A549 (cell line): Measurements from ENCODE around the gene MMP24. TPM values are rescaled to one million over a fixed set of nuclear protein-coding genes. Genes with fewer than 3 reads are reported as not detected.

Source experiments
- ATAC-seq, 2 experiments: fragments of 200-7000 bp in 1 of 2; fragments of >200 bp in 1 of 2; cut with Nextera tagmentation in 1 of 2; cut with Tn5 transposase in 1 of 2; 3 replicates each; pipeline versions ENCODE4 v1.8.0 to v1.9.1; 2018 to 2020; ENCODE audit warnings: mild to moderate bottlenecking in 1 of 2, moderate library complexity in 1 of 2
- CTCF ChIA-PET: fragments of 300-600 bp; sonication (Branson Sonifier 250); formaldehyde crosslinking; extraction: SDS; loops from one replicate; lab custom pipeline; 2021; ENCODE audit warnings: antibody characterized with exemption, inconsistent platforms; lab: Yijun Ruan, JAX
- POLR2A ChIA-PET: fragments of 350-600 bp; formaldehyde crosslinking; extraction: SDS; loops from one replicate; lab custom pipeline; 2021; ENCODE audit warnings: antibody characterized with exemption, inconsistent platforms; lab: Yijun Ruan, JAX
- DNase-seq, 2 experiments: peaks; one replicate each; pipeline versions ENCODE4 v3.0.0 to v3.0.0-alpha.2; 2011 to 2016; ENCODE audit warnings: low read depth in 1 of 2, low spot score in 1 of 2
- FAIRE-seq: peaks from 2 replicates; lab custom pipeline; 2011; peaks lifted over from hg19 to GRCh38; lab: Jason Lieb, UNC
- H3K27ac ChIP-seq, 2 experiments: fragments of >200 bp; sonication (Bioruptor Twin); formaldehyde crosslinking; 3 replicates each; pipeline ENCODE4 v1.5.1; 2016 to 2017
- H3K4me1 ChIP-seq: fragments of >200 bp; sonication (Bioruptor Twin); formaldehyde crosslinking; 3 replicates; pipeline ENCODE4 v1.6.1; 2016
- H3K4me2 ChIP-seq: fragments of >200 bp; sonication (Bioruptor Twin); formaldehyde crosslinking; 3 replicates; pipeline ENCODE4 v1.6.1; 2016
- H3K4me3 ChIP-seq: fragments of >200 bp; sonication (Bioruptor Twin); formaldehyde crosslinking; 3 replicates; pipeline ENCODE4 v1.5.1; 2016
- H3K9me3 ChIP-seq: fragments of >200 bp; sonication (Bioruptor Twin); formaldehyde crosslinking; 3 replicates; pipeline ENCODE4 v1.6.1; 2016
- BHLHE40 ChIP-seq: IDR thresholded peaks from 2 replicates; pipeline ENCODE4 v1.6.1; 2012; ENCODE audit warnings: low read depth, low read length, inconsistent platforms
- CEBPB ChIP-seq, 2 experiments: fragments of >200 bp in 1 of 2; sonication (Bioruptor Twin) in 1 of 2; formaldehyde crosslinking in 1 of 2; IDR thresholded peaks; 2 replicates each; pipeline ENCODE4 v1.6.1; 2012 to 2016
- CHD2 ChIP-seq: fragments of 150-350 bp; IDR thresholded peaks from 2 replicates; pipeline ENCODE4 v1.6.1; 2014; ENCODE audit warnings: low read length; ENCODE audit not compliant: partially characterized antibody
- EHF ChIP-seq: fragments of 250-450 bp; sonication (Bioruptor Pico); IDR thresholded peaks from 2 replicates; pipeline ENCODE4 v1.5.0; 2020; ENCODE audit warnings: mild to moderate bottlenecking
- EHMT2 ChIP-seq: fragments of 200-600 bp; sonication (generic); IDR thresholded peaks from 2 replicates; pipeline ENCODE4 v1.6.1; 2016; ENCODE audit warnings: antibody characterized with exemption, low read depth, mild to moderate bottlenecking, moderate library complexity
- HOXB13 ChIP-seq: fragments of 250-450 bp; sonication (Bioruptor Pico); IDR thresholded peaks from 2 replicates; pipeline ENCODE4 v1.5.0; 2020; ENCODE audit warnings: low read depth, mild to moderate bottlenecking, moderate library complexity
- JUN ChIP-seq, 2 experiments: fragments of >200 bp; sonication (Bioruptor Twin); formaldehyde crosslinking; IDR thresholded peaks; 2 replicates in 1 of 2; 3 replicates in 1 of 2; pipeline ENCODE4 v1.6.1; 2016 to 2017
- KDM5A ChIP-seq: fragments of 200-600 bp; sonication (generic); IDR thresholded peaks from 2 replicates; pipeline ENCODE4 v1.6.1; 2016; ENCODE audit warnings: antibody characterized with exemption, mild to moderate bottlenecking
- MYC ChIP-seq: IDR thresholded peaks from 2 replicates; pipeline ENCODE4 v1.6.1; 2012; ENCODE audit warnings: mild to moderate bottlenecking, inconsistent platforms, low read length, improper control_type of control experiment, borderline replicate concordance
- NFE2L2 ChIP-seq: fragments of 150-350 bp; conservative IDR thresholded peaks from 2 replicates; pipeline ENCODE4 v1.6.1; 2014; ENCODE audit warnings: low read length
- RARB ChIP-seq: fragments of 250-450 bp; sonication (Bioruptor Pico); IDR thresholded peaks from 2 replicates; pipeline ENCODE4 v1.8.0; 2021; ENCODE audit warnings: mild to moderate bottlenecking, moderate library complexity
- RFX5 ChIP-seq: fragments of 450-650 bp; IDR thresholded peaks from 2 replicates; pipeline ENCODE4 v1.7.1; 2014; ENCODE audit warnings: antibody characterized with exemption, mild to moderate bottlenecking, moderate library complexity
- RNF2 ChIP-seq: fragments of 200-600 bp; sonication (generic); IDR thresholded peaks from 2 replicates; pipeline ENCODE4 v1.6.1; 2016; ENCODE audit warnings: low read depth, mild to moderate bottlenecking, antibody characterized with exemption, moderate library complexity, borderline replicate concordance
- SMC3 ChIP-seq: fragments of >200 bp; sonication (Bioruptor Twin); formaldehyde crosslinking; IDR thresholded peaks from 3 replicates; pipeline ENCODE4 v1.6.1; 2018; ENCODE audit warnings: inconsistent platforms
- SREBF2 ChIP-seq: fragments of 450-650 bp; IDR thresholded peaks from 2 replicates; pipeline ENCODE4 v1.6.1; 2014; ENCODE audit warnings: mild to moderate bottlenecking, moderate library complexity
- TFCP2L1 ChIP-seq: fragments of 250-450 bp; sonication (Bioruptor Pico); IDR thresholded peaks from 2 replicates; pipeline ENCODE4 v1.5.0; 2021; ENCODE audit warnings: mild to moderate bottlenecking
- TP53 ChIP-seq: fragments of 250-450 bp; sonication (Bioruptor Pico); IDR thresholded peaks from 2 replicates; pipeline ENCODE4 v1.5.0; 2021; ENCODE audit warnings: mild to moderate bottlenecking, moderate library complexity
- ZC3H11A ChIP-seq: fragments of 450-650 bp; IDR thresholded peaks from 2 replicates; pipeline ENCODE4 v1.6.1; 2014; ENCODE audit warnings: antibody characterized with exemption, mild to moderate bottlenecking
- WGBS: methylation state at CpG from one replicate; pipeline ENCODE4 v1.1.6; 2017; ENCODE audit errors: missing lambda C conversion rate; 5-methylcytosine and 5-hydroxymethylcytosine counted together
- polyA plus RNA-seq, 4 experiments: library from polyadenylated mRNA; depleted of rRNA in 3 of 4; stranded (reverse); fragments of >200 nt; fragmentation: RNase III in 1 of 4; extraction: RNeasy Plus Mini Kit Qiagen cat#74134 plus additional on column Dnase treatment in 1 of 4; gene quantifications; 2 replicates in 3 of 4; 3 replicates in 1 of 4; pipeline ENCODE4 v1.2.3, GENCODE V29; 2011 to 2017
- TF ChIP-seq, protein P1 (sequence below): fragments of 150-350 bp; IDR thresholded peaks from 2 replicates; pipeline ENCODE4 v1.6.1; 2014; ENCODE audit warnings: low read depth, mild to moderate bottlenecking, low read length
- TF ChIP-seq, protein P2 (sequence below): fragments of >200 bp; sonication (Bioruptor Twin); formaldehyde crosslinking; IDR thresholded peaks from 3 replicates; pipeline ENCODE4 v1.6.1; 2016
- TF ChIP-seq, protein P3 (sequence below): IDR thresholded peaks from 2 replicates; pipeline ENCODE4 v1.6.1; 2012
- TF ChIP-seq, protein P4 (sequence below): fragments of >200 bp; sonication (Bioruptor Twin); formaldehyde crosslinking; IDR thresholded peaks from 2 replicates; pipeline ENCODE4 v1.6.1; 2016
- TF ChIP-seq, protein P5 (sequence below): fragments of 250-450 bp; sonication (Bioruptor Pico); IDR thresholded peaks from 2 replicates; pipeline ENCODE4 v1.5.0; 2020; ENCODE audit warnings: low read depth, mild to moderate bottlenecking, moderate library complexity
- TF ChIP-seq, protein P6 (sequence below): fragments of 450-650 bp; IDR thresholded peaks from 2 replicates; pipeline ENCODE4 v1.6.1; 2014; ENCODE audit warnings: antibody characterized with exemption
- TF ChIP-seq, protein P7 (sequence below): fragments of >200 bp; sonication (Bioruptor Twin); formaldehyde crosslinking; IDR thresholded peaks from 3 replicates; pipeline ENCODE4 v1.5.1; 2016
- TF ChIP-seq, protein P8 (sequence below): IDR thresholded peaks from 2 replicates; pipeline ENCODE4 v1.6.1; 2012
- TF ChIP-seq, protein P9 (sequence below): fragments of 250-450 bp; sonication (Bioruptor Pico); IDR thresholded peaks from 2 replicates; pipeline ENCODE4 v1.5.0; 2021; ENCODE audit warnings: mild to moderate bottlenecking, moderate library complexity, borderline replicate concordance

MMP24 gene
- polyA plus RNA-seq, 2 of the 4 experiments (the other 2 are of a cell fraction) = 21.3 to 33.3 TPM

DNA sequence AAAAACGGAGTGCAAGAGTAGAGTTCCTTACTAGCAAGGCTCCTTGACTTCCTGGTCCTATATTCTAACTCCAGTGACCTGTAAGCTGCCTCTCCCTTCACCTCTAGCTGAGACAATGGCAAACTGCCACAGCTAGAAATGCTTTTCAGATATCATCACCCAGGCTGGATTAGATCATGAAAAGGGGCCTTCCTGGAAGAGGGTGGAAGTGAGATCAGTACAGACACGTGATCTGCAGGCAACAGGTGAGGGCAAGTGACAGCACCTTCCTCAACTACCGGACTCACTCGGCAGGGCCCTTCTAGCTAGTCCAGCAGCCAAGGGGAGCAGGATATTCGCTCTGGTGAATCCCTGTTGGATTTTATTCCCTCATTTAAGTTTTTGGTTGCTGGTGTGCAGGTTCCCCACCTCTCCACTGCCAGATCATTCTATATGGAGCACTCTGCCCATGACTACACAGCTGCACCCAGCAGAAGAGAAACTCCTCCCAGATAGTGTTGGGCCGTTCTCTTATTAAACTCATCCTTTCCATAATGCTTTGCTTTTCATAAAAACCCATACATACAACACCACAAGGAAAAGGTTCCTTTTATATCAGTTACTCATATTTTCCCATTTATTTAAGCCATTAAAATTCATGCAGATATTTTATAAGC is 92.1 kb downstream of the MMP24 start (continued):
- TF ChIP-seq, protein P1, sequence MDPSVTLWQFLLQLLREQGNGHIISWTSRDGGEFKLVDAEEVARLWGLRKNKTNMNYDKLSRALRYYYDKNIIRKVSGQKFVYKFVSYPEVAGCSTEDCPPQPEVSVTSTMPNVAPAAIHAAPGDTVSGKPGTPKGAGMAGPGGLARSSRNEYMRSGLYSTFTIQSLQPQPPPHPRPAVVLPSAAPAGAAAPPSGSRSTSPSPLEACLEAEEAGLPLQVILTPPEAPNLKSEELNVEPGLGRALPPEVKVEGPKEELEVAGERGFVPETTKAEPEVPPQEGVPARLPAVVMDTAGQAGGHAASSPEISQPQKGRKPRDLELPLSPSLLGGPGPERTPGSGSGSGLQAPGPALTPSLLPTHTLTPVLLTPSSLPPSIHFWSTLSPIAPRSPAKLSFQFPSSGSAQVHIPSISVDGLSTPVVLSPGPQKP = no peak
- TF ChIP-seq EHF (CRISPR knock-in tag) = no peak
- 0 out of 5 replicates have a peak, but pooled peaks of 1 of the 2 experiments have one; percentile 32 for TF ChIP-seq JUN (IDR thresholded peaks at IDR 0.05)
- TF ChIP-seq RARB (CRISPR knock-in tag) = no peak
- TF ChIP-seq TP53 = no peak
- no peak for TF ChIP-seq SMC3
- TF ChIP-seq, protein P2, sequence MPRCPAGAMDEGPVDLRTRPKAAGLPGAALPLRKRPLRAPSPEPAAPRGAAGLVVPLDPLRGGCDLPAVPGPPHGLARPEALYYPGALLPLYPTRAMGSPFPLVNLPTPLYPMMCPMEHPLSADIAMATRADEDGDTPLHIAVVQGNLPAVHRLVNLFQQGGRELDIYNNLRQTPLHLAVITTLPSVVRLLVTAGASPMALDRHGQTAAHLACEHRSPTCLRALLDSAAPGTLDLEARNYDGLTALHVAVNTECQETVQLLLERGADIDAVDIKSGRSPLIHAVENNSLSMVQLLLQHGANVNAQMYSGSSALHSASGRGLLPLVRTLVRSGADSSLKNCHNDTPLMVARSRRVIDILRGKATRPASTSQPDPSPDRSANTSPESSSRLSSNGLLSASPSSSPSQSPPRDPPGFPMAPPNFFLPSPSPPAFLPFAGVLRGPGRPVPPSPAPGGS = no peak
- no peak for TF ChIP-seq TFCP2L1 (CRISPR knock-in tag)
- TF ChIP-seq RFX5 = no peak
- TF ChIP-seq, protein P3, sequence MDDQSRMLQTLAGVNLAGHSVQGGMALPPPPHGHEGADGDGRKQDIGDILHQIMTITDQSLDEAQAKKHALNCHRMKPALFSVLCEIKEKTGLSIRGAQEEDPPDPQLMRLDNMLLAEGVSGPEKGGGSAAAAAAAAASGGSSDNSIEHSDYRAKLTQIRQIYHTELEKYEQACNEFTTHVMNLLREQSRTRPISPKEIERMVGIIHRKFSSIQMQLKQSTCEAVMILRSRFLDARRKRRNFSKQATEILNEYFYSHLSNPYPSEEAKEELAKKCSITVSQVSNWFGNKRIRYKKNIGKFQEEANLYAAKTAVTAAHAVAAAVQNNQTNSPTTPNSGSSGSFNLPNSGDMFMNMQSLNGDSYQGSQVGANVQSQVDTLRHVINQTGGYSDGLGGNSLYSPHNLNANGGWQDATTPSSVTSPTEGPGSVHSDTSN = no peak
- TF ChIP-seq, protein P4, sequence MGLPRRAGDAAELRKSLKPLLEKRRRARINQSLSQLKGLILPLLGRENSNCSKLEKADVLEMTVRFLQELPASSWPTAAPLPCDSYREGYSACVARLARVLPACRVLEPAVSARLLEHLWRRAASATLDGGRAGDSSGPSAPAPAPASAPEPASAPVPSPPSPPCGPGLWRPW = no peak
- TF ChIP-seq, protein P5, sequence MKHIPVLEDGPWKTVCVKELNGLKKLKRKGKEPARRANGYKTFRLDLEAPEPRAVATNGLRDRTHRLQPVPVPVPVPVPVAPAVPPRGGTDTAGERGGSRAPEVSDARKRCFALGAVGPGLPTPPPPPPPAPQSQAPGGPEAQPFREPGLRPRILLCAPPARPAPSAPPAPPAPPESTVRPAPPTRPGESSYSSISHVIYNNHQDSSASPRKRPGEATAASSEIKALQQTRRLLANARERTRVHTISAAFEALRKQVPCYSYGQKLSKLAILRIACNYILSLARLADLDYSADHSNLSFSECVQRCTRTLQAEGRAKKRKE (CRISPR knock-in tag) = no peak
- TF ChIP-seq CHD2 = no peak
- TF ChIP-seq, protein P6, sequence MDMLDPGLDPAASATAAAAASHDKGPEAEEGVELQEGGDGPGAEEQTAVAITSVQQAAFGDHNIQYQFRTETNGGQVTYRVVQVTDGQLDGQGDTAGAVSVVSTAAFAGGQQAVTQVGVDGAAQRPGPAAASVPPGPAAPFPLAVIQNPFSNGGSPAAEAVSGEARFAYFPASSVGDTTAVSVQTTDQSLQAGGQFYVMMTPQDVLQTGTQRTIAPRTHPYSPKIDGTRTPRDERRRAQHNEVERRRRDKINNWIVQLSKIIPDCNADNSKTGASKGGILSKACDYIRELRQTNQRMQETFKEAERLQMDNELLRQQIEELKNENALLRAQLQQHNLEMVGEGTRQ = peak; percentile 79
- TF ChIP-seq, protein P7, sequence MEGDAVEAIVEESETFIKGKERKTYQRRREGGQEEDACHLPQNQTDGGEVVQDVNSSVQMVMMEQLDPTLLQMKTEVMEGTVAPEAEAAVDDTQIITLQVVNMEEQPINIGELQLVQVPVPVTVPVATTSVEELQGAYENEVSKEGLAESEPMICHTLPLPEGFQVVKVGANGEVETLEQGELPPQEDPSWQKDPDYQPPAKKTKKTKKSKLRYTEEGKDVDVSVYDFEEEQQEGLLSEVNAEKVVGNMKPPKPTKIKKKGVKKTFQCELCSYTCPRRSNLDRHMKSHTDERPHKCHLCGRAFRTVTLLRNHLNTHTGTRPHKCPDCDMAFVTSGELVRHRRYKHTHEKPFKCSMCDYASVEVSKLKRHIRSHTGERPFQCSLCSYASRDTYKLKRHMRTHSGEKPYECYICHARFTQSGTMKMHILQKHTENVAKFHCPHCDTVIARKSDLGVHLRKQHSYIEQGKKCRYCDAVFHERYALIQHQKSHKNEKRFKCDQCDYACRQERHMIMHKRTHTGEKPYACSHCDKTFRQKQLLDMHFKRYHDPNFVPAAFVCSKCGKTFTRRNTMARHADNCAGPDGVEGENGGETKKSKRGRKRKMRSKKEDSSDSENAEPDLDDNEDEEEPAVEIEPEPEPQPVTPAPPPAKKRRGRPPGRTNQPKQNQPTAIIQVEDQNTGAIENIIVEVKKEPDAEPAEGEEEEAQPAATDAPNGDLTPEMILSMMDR = no peak
- no peak for TF ChIP-seq NFE2L2
- no peak for TF ChIP-seq ZC3H11A
- TF ChIP-seq BHLHE40 = 0 out of 2 replicates have a peak, but pooled peaks have one; percentile 38
- TF ChIP-seq KDM5A = no peak

DNA sequence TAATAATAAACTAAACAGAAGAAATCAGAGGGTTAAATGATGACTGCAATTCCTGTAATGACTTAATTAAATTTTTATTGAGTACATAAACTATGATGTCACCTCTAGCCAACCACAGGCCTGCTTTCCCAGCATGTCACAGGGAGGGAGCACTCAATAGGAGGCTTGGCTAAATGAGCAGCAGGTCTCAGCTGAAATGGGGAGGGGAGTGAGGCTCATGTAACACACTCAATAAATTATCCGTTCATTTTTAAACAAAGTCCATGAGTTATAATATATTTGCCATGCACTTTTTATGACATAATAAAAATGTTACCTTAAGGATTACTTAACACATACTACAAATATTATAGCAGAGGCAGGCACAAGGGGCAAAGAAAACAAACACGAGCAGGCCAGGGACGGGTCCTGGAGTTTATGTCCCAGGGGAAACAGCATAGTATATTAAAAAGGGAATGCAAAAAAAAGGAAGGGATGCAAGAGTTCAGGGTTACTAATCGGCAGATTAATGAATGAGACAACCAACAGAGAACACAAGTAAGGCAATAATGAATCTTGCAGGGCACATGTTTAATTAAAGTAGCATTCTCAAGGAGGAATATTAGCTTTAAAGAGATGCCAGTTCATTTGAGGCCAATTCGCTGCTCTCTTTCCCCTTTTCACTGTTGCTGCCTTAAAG is 92.8 kb downstream of the MMP24 start:
- H3K27ac ChIP-seq = peak overlapping the region; percentile 76 to 89
- ChIA-PET POLR2A (interaction anchor here (1.6 kb wide), 1 partner anchor 135 kb away, joined by 3 read pairs; no protein-coding TSS in a partner anchor), CTCF (interaction anchor here (3.4 to 10.2 kb wide), 2 partner anchors 10 to 14 kb away, joined by 16 to 157 read pairs; no protein-coding TSS in a partner anchor)
- ATAC-seq = peak in 1 of 2 experiments; percentile 51; a peak in 2 of 6 replicates
- DNase-seq = peak in 1 of 2 experiments; percentile 35
- H3K9me3 ChIP-seq = no peaks in the 10 kb centered on the region
- peak overlapping the region; percentile 54 for H3K4me2 ChIP-seq
- no peak for FAIRE-seq
- H3K4me1 ChIP-seq = peaks cover 57% of the 10 kb centered on the region
- no peak overlapping the region for H3K4me3 ChIP-seq
- WGBS = 22% methylated on average over 5 of the region's 5 CpGs
- TF ChIP-seq, protein P8, sequence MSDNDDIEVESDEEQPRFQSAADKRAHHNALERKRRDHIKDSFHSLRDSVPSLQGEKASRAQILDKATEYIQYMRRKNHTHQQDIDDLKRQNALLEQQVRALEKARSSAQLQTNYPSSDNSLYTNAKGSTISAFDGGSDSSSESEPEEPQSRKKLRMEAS = no peak
- TF ChIP-seq, protein P9, sequence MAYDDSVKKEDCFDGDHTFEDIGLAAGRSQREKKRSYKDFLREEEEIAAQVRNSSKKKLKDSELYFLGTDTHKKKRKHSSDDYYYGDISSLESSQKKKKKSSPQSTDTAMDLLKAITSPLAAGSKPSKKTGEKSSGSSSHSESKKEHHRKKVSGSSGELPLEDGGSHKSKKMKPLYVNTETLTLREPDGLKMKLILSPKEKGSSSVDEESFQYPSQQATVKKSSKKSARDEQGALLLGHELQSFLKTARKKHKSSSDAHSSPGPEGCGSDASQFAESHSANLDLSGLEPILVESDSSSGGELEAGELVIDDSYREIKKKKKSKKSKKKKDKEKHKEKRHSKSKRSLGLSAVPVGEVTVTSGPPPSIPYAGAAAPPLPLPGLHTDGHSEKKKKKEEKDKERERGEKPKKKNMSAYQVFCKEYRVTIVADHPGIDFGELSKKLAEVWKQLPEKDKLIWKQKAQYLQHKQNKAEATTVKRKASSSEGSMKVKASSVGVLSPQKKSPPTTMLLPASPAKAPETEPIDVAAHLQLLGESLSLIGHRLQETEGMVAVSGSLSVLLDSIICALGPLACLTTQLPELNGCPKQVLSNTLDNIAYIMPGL (CRISPR knock-in tag) = no peak
- no peak for TF ChIP-seq CEBPB (IDR thresholded peaks at IDR 0.05)
- no peak for TF ChIP-seq RARB (CRISPR knock-in tag)
- TF ChIP-seq RNF2 = no peak
- no peak for TF ChIP-seq SREBF2
- no peak for TF ChIP-seq EHMT2
- TF ChIP-seq MYC = no peak
- TF ChIP-seq HOXB13 (CRISPR knock-in tag) = no peak
